ENCODE results near the gene ST6GAL1. TPM values are rescaled to one million over a fixed set of nuclear protein-coding genes. Genes with fewer than 3 reads are reported as not detected.
"Not testable (repeated sequence)": the region's sequence is repeated elsewhere in the genome, so short reads cannot be mapped to it uniquely, and the experiment has no call there.

ST6GAL1 gene
- total RNA-seq, 1 donor from 2014 or later = 61.8 TPM

DNA sequence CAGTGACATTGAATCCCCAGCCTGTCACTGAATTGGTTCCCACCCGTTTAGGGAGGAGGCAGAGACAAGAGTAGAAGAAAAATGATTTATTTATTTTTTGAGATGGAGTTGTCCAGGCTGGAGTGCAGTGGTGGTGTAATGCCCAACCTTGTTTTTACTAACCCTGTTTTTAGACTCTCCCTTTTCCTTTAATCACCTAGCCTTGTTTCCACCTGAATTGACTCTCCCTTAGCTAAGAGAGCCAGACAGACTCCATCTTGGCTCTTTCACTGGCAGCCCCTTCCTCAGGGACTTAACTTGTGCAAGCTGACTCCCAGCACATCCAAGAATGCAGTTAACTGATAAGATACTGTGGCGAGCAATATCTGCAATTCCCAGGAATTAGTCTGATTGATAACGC is 80.1 kb downstream of the ST6GAL1 start:
- DNase-seq (ENCODE audit: low spot score); intact Hi-C loops (cut with DNase I): not testable (repeated sequence)

DNA sequence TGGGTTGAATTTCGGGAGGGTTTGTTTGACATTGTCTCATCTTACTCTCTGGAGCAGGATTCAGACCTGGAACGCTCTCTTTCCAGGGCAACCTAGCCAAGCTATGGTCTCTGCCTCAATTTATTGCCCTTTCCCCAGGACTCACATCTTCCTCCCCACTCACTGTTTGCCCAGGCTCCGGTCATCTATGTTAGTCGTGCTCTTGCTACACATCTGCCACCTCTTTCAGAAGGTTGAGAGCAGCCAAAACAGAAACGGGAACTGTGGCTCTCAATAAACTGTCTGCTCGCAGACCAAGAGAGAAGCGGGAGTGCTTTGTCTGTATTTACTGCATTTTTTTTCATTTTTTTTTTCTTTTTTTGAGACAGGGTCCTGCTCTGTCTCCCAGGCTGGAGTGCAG is 81.6 kb downstream of the ST6GAL1 start:
- no peak for DNase-seq (ENCODE audit: low spot score)
- intact Hi-C loops (cut with DNase I) = no loop called here

DNA sequence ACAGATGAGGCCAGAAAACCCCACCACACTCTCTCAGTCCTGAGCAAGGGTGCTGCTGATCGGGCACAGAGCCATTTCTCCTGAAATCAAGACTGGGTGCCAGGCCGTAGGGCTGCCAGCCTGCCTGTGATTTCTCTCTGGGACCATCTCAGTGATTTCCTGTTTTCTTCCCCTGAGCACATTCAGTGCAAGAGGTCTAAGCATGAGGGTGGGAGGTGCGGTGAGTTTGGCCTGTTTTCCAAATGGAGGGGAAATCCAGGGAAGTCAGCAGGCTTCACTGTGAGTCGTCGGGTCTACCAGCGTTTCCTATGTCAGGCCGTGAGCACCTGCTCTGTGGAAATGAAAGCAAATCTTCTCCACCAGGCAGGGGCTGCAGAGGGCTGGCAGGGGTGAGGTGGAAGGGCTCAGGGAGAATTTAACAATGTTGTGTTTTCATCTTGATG is 82.3 kb downstream of the ST6GAL1 start:
- intact Hi-C loops (cut with DNase I) = no loop called here
- DNase-seq (ENCODE audit: low spot score) = no peak

DNA sequence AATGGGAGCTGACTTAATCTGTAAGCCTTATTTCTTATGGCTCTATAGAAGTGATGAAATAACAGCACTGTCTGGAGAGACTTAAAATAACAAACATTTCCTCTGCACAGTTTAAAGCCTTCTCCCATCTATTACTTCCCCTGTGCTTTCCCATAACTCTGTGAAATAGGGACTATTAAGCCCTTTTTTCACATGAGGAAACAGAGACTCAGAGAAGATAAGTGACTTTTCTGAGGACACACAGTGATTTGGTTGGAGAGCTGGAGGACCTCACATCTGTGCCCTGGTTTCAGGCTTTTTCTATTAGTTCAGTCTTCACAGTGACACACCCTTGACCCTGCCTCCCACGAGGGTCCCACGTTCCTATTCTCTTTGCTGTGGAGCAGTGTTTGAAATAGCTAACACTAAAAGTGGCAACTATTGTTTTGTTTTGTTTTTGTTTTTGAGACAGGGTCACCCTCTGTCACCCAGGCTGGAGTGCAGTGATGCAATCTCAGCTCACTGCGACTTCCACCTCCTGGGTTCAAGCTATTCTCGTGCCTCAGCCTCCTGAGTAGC is 82.9 kb downstream of the ST6GAL1 start:
- intact Hi-C loops (cut with DNase I) = no loop called here
- DNase-seq (ENCODE audit: low spot score) = no peak

GRCh38 chr3:187014417-187014864 is 84.1 kb downstream of the ST6GAL1 start:
- DNase-seq (ENCODE audit: low spot score) = no peak
- intact Hi-C loops (cut with DNase I) = no loop called here

DNA sequence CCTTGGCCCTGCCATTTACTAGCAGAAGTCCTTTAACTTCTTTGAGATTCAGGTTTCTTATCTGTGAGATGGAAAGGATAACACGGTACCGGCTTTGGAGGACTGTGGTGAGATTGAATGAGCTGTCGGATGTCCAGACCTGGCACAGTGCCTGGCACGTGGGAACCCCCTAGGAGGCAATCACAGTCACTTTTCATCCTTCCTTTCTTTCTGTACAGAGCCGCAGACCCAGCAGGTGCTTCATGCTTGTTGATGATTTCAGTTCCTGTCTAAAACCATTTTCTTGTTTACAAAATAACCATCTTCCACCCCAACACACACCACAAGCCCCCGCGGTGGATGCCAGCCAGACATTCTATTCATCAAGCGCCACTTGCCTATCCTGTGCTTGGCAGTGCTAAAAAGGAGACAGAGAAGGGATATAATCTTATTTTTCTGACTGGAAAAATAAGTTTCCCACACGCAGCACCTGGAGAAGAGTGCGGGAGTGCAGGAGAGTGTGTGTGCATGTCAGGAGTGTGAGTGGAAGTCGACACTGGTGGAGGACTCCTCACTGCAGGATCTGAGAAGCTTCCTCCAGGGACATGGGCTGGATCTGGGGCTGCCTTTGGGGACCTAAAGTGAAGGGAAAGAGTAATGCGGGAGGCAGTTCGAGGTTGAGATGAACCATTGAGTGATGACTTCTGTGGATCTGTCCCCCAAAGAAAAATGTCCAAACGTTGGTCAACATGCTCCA is 85.7 kb downstream of the ST6GAL1 start:
- DNase-seq (ENCODE audit: low spot score) = no peak
- intact Hi-C loops (cut with DNase I) = no loop called here

DNA sequence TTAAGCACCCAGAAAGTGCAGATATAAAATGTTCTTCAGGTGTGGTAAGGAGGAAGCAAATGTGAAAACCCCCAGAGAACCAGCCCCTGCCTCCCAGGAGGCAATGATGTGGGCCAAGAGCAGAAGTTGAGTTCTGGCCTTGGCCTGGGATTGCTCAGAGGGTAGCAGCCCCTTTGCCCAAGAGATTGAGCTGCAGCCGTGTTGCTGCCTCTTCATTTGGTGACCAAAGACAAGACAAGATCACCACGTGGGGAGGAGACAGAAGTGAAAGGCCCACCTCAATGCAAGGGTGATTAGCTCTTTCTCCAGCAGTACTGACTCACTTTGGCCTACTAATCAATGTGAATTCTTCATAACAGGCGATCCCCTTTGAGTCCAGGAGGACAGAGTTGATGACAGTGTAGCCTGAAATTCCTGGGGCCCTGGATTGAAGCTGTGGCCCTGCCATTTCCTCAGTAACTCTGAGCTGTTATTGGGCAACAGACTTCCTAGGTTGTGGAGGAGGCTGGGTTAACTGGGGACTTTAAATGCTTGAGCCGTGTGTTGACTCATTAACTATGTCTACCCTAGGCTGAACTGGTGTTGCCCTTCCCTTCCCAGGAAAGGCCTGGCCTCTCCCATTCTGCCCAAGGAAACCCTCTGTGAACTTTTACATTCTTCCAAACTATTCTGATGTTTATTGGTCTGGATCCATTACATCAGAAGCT is 86.5 kb downstream of the ST6GAL1 start:
- no peak for DNase-seq (ENCODE audit: low spot score)
- intact Hi-C loops (cut with DNase I) = no loop called here

DNA sequence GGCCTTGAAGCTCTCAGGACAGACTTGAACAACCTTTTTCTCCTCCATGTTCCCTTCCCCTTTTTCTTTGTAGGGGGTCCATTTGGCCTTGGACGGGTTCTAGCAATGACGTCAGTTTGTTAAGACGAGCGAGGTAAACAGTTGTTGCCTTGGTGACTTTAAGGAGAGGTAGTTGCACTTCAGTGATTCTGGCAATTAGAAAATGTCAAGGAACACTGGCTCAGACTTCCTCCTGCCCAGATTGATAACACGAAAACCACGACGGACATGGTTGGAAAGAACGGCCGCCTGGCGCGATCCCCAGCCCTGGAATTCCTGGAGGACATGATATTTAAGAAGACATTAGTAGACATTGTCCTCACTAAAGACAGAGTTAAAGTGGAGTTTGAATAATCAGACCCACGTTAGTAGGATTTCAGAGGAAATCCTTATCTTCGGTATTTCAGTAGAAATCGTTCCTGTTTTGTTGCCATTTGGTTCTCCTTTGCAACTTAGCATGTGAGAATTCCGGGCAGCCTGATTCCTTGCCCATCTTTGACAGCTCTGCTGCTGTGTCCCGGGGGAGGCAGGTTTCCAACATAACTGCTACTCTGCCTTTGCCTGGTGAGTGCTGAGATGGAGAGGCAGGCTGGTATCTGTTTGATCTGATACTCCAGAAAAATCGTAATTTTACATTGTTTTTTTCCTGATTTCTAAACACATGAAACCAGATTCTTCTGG is 87.3 kb downstream of the ST6GAL1 start:
- DNase-seq (ENCODE audit: low spot score) = no peak
- intact Hi-C loops (cut with DNase I) = no loop called here

GRCh38 chr3:187019542-187020072 is 89.3 kb downstream of the ST6GAL1 start:
- DNase-seq (ENCODE audit: low spot score) = no peak
- intact Hi-C loops (cut with DNase I) = no loop called here

GRCh38 chr3:187020376-187020775 is 90.0 kb downstream of the ST6GAL1 start:
- no peak for DNase-seq (ENCODE audit: low spot score)
- intact Hi-C loops (cut with DNase I) = no loop called here

GRCh38 chr3:187021748-187022402 is 91.5 kb downstream of the ST6GAL1 start:
- intact Hi-C loops (cut with DNase I) = no loop called here
- no peak for DNase-seq (ENCODE audit: low spot score)

GRCh38 chr3:187022403-187023029 is 92.2 kb downstream of the ST6GAL1 start:
- intact Hi-C loops (cut with DNase I) = no loop called here
- DNase-seq (ENCODE audit: low spot score) = no peak

DNA sequence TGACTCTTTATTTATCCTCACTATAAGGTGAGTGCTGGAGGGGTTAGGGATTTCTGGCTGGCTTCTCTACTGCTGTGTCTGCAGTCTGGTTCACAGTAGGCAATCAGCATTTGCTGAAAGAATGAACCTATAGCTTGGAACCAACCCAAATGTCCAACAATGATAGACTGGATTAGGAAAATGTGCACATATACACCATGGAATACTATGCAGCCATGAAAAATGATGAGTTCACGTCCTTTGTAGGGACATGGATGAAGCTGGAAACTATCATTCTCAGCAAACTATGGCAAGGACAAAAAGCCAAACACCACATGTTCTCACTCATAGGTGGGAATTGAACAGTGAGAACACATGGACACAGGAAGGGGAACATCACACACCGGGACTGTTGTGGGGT is 93.0 kb downstream of the ST6GAL1 start:
- intact Hi-C loops (cut with DNase I) = not testable (repeated sequence)

DNA sequence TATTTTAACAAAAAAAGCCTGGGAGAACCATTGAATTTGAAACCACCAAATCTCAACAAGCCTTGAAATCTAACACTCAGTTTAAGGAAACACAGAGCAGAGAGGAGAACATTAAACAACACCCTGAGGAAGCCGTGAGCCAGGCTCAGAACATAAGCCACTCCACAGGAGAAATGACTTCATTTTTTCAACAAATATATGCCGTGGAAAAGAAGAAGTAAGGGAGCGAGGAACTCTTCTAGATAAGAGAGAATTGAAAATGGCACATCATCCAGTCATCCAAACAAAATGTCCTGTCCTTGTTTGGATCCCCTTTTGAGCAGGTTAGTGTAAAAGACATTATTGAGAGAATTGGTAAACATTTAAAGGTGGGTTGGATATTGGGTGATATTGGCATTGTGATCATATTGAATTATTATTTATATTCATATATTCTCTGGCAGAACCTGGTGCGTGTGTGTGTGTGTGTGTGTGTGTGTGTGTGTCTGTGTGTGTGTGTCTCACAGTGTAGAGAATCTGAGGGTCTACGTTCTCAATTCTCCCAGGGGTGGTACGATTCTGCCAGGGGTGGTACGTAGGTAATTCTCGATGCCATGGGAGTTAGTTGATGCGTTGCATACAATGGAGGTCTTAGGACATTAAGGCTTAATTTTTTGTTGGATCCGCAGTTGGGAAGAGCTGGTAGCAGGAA is 94.4 kb downstream of the ST6GAL1 start:
- intact Hi-C loops (cut with DNase I) = no loop called here
- no peak for DNase-seq (ENCODE audit: low spot score)

More for the DNA sequence above, 93.0 kb downstream of the ST6GAL1 start:
- not testable (repeated sequence) for DNase-seq (ENCODE audit: low spot score)

DNA sequence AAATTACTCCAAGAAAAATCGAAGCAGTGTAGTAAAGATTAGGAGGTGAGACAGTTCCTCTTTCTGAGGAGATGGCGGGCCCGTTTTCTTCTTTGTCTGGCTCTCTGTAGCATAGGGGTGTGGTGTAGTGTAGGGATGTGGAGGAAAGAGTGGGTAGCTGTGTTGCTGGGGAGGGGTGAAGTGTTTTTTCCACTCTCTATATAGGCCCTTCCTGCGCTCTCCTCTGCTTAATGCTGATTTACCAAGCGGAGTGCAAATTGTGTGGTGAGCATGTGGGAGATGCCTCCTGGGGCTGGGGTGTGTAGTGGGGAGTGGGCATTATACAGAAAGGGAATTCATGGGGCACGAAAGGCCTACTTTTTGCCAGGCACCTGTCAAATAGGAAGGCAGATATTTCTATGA is 94.9 kb downstream of the ST6GAL1 start:
- intact Hi-C loops (cut with DNase I) = no loop called here
- DNase-seq (ENCODE audit: low spot score) = no peak

DNA sequence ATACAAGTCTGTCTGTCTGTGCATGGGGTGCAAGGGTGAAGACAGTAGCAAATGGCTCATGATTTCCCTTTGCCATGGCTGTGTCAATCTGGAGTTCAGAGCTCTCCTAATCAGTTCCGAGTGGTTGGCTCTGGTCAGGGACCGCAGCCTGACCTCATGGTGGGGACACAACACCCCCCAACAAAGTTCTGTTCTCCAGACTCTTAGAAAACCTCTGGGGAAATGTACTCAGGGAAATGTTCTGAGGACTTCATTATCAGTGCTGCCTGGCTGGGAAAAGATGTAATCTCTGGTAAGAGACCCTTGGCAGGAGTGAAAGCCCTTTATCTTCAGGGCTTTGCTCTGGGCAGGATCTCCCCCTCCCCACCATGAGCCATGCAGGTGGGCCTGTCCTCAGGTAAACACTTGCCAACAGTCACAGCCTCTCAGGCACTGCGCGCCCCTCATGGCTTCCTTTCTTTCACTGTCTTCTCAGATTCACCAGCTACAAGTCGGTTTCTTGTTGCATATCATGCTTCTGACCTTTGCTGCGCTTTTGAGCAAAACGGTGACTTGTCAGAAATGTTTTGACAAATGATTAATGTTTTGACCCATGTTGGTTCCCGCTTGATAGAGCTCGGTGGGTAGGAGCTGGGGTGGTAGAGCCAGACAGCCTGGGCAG is 95.5 kb downstream of the ST6GAL1 start:
- intact Hi-C loops (cut with DNase I) = no loop called here
- no peak for DNase-seq (ENCODE audit: low spot score)

DNA sequence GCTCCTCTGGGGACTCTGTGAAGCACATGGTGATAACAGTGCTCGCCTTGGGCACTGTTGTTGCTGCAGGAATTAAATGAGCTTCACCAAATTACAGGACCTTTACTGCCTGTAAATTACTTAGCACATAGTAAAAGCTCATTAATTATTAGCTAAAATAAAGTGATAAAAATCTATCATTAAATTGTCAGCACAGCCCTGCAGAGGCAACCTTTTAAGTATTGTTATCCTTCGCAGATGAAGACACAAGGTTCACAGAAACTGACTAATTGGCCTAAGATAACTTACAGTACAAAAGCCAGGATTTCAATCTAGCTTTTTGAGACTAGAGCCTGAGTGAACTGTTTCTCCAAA is 96.0 kb downstream of the ST6GAL1 start:
- DNase-seq (ENCODE audit: low spot score) = no peak
- intact Hi-C loops (cut with DNase I) = no loop called here

All from cardiac septum (tissue), 1 donor.